Astrocyte (in vitro differentiated cells and primary cell): Measurements from ENCODE around the gene MRRF.

Source experiments
- EZH2 ChIP-seq: IDR thresholded peaks from 2 replicates; pipeline ENCODE4 v1.6.1; 2012; ENCODE audit warnings: mild to moderate bottlenecking, low read length, inconsistent platforms; ENCODE audit not compliant: insufficient read depth
- TF ChIP-seq, protein P1 (sequence below): IDR thresholded peaks from 2 replicates; pipeline ENCODE4 v1.5.1; 2011; ENCODE audit warnings: low read depth, mild to moderate bottlenecking, inconsistent platforms, low read length, moderate library complexity; ENCODE audit not compliant: insufficient read depth

DNA sequence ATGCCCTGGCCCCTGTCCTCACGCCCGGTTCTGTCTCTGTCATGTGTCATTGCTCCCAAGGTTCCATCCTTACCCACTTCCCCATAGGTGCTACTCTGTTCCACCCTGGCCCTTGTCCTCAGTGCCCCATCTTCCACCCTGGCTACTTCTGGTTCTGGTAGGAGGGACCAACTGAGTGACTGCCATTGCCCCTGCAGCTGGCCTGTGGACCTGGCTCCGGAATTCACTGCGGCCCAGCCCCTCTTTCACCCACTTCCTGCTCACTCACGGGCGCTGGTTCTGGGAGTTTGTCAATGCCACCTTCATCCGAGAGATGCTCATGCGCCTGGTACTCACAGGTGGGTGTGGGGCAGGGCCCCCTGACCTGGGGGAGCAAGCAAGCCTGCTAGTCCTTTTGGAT is 113.6 kb downstream of the MRRF start:
- TF ChIP-seq, protein P1, sequence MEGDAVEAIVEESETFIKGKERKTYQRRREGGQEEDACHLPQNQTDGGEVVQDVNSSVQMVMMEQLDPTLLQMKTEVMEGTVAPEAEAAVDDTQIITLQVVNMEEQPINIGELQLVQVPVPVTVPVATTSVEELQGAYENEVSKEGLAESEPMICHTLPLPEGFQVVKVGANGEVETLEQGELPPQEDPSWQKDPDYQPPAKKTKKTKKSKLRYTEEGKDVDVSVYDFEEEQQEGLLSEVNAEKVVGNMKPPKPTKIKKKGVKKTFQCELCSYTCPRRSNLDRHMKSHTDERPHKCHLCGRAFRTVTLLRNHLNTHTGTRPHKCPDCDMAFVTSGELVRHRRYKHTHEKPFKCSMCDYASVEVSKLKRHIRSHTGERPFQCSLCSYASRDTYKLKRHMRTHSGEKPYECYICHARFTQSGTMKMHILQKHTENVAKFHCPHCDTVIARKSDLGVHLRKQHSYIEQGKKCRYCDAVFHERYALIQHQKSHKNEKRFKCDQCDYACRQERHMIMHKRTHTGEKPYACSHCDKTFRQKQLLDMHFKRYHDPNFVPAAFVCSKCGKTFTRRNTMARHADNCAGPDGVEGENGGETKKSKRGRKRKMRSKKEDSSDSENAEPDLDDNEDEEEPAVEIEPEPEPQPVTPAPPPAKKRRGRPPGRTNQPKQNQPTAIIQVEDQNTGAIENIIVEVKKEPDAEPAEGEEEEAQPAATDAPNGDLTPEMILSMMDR, result no peak
- no peak for TF ChIP-seq EZH2
